ENCODE measurements around the gene NF1.
"Not testable (repeated sequence)": the region's sequence is repeated elsewhere in the genome, so short reads cannot be mapped to it uniquely, and the experiment has no call there.

The NF1 gene

GRCh38 chr17:31094600-31095235 lies at the start of gene NF1:
Gene NF1 (plus strand): TSS chr17:31094977. CDS start chr17:31095310, 333 bp downstream.
- peak; percentile 94 for DNase-seq (ENCODE audit: low read depth)
- H3K4me3 ChIP-seq (ENCODE audit: low read length): peak within 1 kb of the TSS; percentile 84
- TF ChIP-seq, protein P1, sequence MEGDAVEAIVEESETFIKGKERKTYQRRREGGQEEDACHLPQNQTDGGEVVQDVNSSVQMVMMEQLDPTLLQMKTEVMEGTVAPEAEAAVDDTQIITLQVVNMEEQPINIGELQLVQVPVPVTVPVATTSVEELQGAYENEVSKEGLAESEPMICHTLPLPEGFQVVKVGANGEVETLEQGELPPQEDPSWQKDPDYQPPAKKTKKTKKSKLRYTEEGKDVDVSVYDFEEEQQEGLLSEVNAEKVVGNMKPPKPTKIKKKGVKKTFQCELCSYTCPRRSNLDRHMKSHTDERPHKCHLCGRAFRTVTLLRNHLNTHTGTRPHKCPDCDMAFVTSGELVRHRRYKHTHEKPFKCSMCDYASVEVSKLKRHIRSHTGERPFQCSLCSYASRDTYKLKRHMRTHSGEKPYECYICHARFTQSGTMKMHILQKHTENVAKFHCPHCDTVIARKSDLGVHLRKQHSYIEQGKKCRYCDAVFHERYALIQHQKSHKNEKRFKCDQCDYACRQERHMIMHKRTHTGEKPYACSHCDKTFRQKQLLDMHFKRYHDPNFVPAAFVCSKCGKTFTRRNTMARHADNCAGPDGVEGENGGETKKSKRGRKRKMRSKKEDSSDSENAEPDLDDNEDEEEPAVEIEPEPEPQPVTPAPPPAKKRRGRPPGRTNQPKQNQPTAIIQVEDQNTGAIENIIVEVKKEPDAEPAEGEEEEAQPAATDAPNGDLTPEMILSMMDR (IDR thresholded peaks at IDR 0.05; ENCODE audit: insufficient read depth, low read depth, low read length, missing control alignments): no peak

GRCh38 chr17:31046856-31047425 lies 47.8 kb upstream of the NF1 start:
- DNase-seq (ENCODE audit: low read depth); H3K4me3 ChIP-seq (ENCODE audit: low read length): not testable (repeated sequence)

GRCh38 chr17:31048142-31048541 lies 46.6 kb upstream of the NF1 start:
- TF ChIP-seq, protein P1 (IDR thresholded peaks at IDR 0.05; ENCODE audit: insufficient read depth, low read depth, low read length, missing control alignments): no peak

GRCh38 chr17:31048780-31049179 lies 46.0 kb upstream of the NF1 start:
- peak; percentile 53 for DNase-seq (ENCODE audit: low read depth)
- H3K4me3 ChIP-seq (ENCODE audit: low read length): no peak overlapping the region
- TF ChIP-seq, protein P1 (IDR thresholded peaks at IDR 0.05; ENCODE audit: insufficient read depth, low read depth, low read length, missing control alignments): no peak

More at GRCh38 chr17:31048142-31048541, 46.6 kb upstream of the NF1 start:
- no peak overlapping the region for H3K4me3 ChIP-seq (ENCODE audit: low read length)
- DNase-seq (ENCODE audit: low read depth): no peak

DNA sequence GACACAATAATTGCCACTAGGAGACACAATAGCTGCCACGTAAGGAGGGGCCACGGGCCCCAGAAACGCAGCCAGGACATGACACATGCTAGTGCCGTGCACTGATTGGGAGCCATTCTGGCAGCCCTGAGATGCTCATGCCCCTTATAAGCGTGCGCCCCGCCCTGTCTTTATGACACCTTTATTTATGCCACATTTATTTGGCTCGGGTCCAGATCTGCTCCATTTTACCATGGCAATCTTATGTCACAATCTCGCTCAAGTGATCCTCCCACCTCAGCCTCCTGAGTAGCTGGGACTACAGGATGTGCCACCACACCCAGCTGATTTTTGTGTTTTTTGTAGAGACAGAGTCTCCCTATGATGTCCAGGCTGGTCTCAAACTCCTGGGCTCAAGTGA lies 43.8 kb upstream of the NF1 start:
- TF ChIP-seq, protein P1 (IDR thresholded peaks at IDR 0.05; ENCODE audit: insufficient read depth, low read depth, low read length, missing control alignments): no peak
- no peak for DNase-seq (ENCODE audit: low read depth)
- no peak overlapping the region for H3K4me3 ChIP-seq (ENCODE audit: low read length)

DNA sequence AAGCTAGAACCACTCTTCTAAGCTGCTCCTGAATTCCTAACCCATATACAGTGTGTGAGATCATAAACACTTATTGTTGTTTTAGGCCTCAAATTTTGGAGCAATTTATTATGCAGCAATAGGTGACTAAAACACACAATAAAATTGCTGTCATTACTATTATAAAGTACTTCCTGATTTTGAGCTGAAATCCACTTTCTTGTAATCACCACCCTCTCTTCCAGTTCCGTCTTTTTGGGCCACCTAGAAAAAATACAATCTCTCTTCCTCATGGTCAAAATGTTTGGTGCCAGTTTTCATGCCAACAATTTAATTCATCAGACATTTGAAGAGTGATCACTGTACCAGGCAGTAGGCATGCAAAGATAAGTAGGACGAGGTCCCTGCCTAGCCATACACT lies 43.3 kb upstream of the NF1 start:
- H3K4me3 ChIP-seq (ENCODE audit: low read length): no peak overlapping the region
- no peak for DNase-seq (ENCODE audit: low read depth)
- TF ChIP-seq, protein P1 (IDR thresholded peaks at IDR 0.05; ENCODE audit: insufficient read depth, low read depth, low read length, missing control alignments): no peak

GRCh38 chr17:31052187-31052889 lies 42.4 kb upstream of the NF1 start:
- TF ChIP-seq, protein P1 (IDR thresholded peaks at IDR 0.05; ENCODE audit: insufficient read depth, low read depth, low read length, missing control alignments): no peak
- peak overlapping the region; percentile 11 for H3K4me3 ChIP-seq (ENCODE audit: low read length)
- DNase-seq (ENCODE audit: low read depth): peak; percentile 98

Measured in epithelial cell of esophagus (primary cell).